Medulla oblongata (tissue), 1 donor: ENCODE measurements around the gene FUS.
A peak's percentile ranks its signal among the peaks of the same experiment; 100 is the strongest.
"Not testable (repeated sequence)": the region's sequence is repeated elsewhere in the genome, so short reads cannot be mapped to it uniquely, and the experiment has no call there.

Source experiments
- DNase-seq: peaks from one replicate; pipeline ENCODE4 v3.0.0-alpha.2; 2015; ENCODE audit errors: extremely low spot score

FUS gene

GRCh38 chr16:31179747-31180459, at the start of gene FUS:
FUS (plus strand) TSS chr16:31180139; CDS start chr16:31180215, 76 bp downstream.
- DNase-seq, result peak; percentile 96

- no peak for DNase-seq
Observed at GRCh38 chr16:31130336-31130891, 49.5 kb upstream of the FUS start.

- no peak for DNase-seq
Observed at GRCh38 chr16:31130899-31131298, 49.0 kb upstream of the FUS start.

GRCh38 chr16:31131416-31131815, 48.5 kb upstream of the FUS start:
- DNase-seq, result no peak

GRCh38 chr16:31131841-31132271, 48.1 kb upstream of the FUS start:
- DNase-seq, result no peak

GRCh38 chr16:31132303-31132979, 47.5 kb upstream of the FUS start:
- DNase-seq, result no peak

GRCh38 chr16:31133046-31133501, 46.9 kb upstream of the FUS start:
- no peak for DNase-seq

- DNase-seq, result peak; percentile 29
Observed at GRCh38 chr16:31134091-31134571, 45.8 kb upstream of the FUS start.

GRCh38 chr16:31134625-31135534, 45.1 kb upstream of the FUS start:
- no peak for DNase-seq

GRCh38 chr16:31135535-31136286, 44.2 kb upstream of the FUS start, which contains the start of gene PRSS8:
PRSS8 (minus strand) TSS chr16:31135727; CDS start chr16:31135498, 229 bp downstream.
- no peak for DNase-seq

- DNase-seq, result no peak
Observed at GRCh38 chr16:31136287-31136662, 43.7 kb upstream of the FUS start.

GRCh38 chr16:31136822-31137499, 43.0 kb upstream of the FUS start:
- DNase-seq, result not testable (repeated sequence)

- no peak for DNase-seq
Observed at GRCh38 chr16:31138621-31139578, 41.0 kb upstream of the FUS start.

- not testable (repeated sequence) for DNase-seq
Observed at GRCh38 chr16:31141071-31141469, 38.9 kb upstream of the FUS start.

- no peak for DNase-seq
Observed at GRCh38 chr16:31141489-31142108, 38.3 kb upstream of the FUS start.

GRCh38 chr16:31142109-31143010, 37.6 kb upstream of the FUS start:
- DNase-seq, result peak; percentile 98

GRCh38 chr16:31143011-31143693, 36.8 kb upstream of the FUS start:
- no peak for DNase-seq
